ENCODE data around the gene CBLIF.

- TF ChIP-seq, protein P1, sequence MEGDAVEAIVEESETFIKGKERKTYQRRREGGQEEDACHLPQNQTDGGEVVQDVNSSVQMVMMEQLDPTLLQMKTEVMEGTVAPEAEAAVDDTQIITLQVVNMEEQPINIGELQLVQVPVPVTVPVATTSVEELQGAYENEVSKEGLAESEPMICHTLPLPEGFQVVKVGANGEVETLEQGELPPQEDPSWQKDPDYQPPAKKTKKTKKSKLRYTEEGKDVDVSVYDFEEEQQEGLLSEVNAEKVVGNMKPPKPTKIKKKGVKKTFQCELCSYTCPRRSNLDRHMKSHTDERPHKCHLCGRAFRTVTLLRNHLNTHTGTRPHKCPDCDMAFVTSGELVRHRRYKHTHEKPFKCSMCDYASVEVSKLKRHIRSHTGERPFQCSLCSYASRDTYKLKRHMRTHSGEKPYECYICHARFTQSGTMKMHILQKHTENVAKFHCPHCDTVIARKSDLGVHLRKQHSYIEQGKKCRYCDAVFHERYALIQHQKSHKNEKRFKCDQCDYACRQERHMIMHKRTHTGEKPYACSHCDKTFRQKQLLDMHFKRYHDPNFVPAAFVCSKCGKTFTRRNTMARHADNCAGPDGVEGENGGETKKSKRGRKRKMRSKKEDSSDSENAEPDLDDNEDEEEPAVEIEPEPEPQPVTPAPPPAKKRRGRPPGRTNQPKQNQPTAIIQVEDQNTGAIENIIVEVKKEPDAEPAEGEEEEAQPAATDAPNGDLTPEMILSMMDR (IDR thresholded peaks at IDR 0.05), result no peak
- no peak for TF ChIP-seq POLR2AphosphoS5 (IDR thresholded peaks at IDR 0.05)
- TF ChIP-seq POLR2A (IDR thresholded peaks at IDR 0.05; ENCODE audit: low read depth), result no peak
- TF ChIP-seq EP300 (IDR thresholded peaks at IDR 0.05), result no peak
Observed at GRCh38 chr11:59810911-59811259, 34.4 kb downstream of the CBLIF start.

Data from esophagus muscularis mucosa (tissue), 4 donors.